Nephron (organoid): ENCODE results near the gene HNRNPL.
A peak's percentile ranks its signal among the peaks of the same experiment; 100 is the strongest.
"Not testable (repeated sequence)": the region's sequence is repeated elsewhere in the genome, so short reads cannot be mapped to it uniquely, and the experiment has no call there.

Experiments used
- H3K27ac Mint-ChIP-seq, 3 experiments: 2 replicates each; pipeline ENCODE4 v1.8.0; 2020; ENCODE audit warnings: mixed read lengths in 3 of 3, mild to moderate bottlenecking in 2 of 3, moderate library complexity in 1 of 3
- H3K27me3 Mint-ChIP-seq: 2 replicates; pipeline ENCODE4 v1.8.0; 2021; ENCODE audit warnings: low read depth, mild to moderate bottlenecking, moderate library complexity, mixed read lengths
- H3K36me3 Mint-ChIP-seq: 2 replicates; pipeline ENCODE4 v1.8.0; 2020; ENCODE audit warnings: low read depth, mixed read lengths
- H3K4me1 Mint-ChIP-seq: 2 replicates; pipeline ENCODE4 v1.8.0; 2020; ENCODE audit warnings: mixed read lengths
- H3K4me3 Mint-ChIP-seq, 3 experiments: 2 replicates each; pipeline ENCODE4 v1.8.0; 2020; ENCODE audit warnings: mild to moderate bottlenecking in 3 of 3, mixed read lengths in 3 of 3, moderate library complexity in 2 of 3
- H3K9me3 Mint-ChIP-seq: 2 replicates; pipeline ENCODE4 v1.8.0; 2020; ENCODE audit warnings: mixed read lengths
- CTCF ChIP-seq, 3 experiments: fragments of 200-600 bp; sonication (generic); IDR thresholded peaks; one replicate each; pipeline ENCODE4 v1.5.0; 2021; ENCODE audit warnings: antibody characterized with exemption in 3 of 3; ENCODE audit not compliant: unreplicated experiment in 3 of 3

Gene HNRNPL

GRCh38 chr19:38816131-38816750, 33.5 kb downstream of the HNRNPL start:
- no peaks in the 10 kb centered on the region for H3K9me3 Mint-ChIP-seq
- TF ChIP-seq CTCF (IDR thresholded peaks at IDR 0.05; ENCODE audit: unreplicated experiment in 3 of 3) = no peak
- peaks cover 47% of the 10 kb centered on the region for H3K36me3 Mint-ChIP-seq
- H3K4me1 Mint-ChIP-seq = peaks cover 17% of the 10 kb centered on the region
- H3K27me3 Mint-ChIP-seq = no peaks in the 10 kb centered on the region
- no peak overlapping the region for H3K4me3 Mint-ChIP-seq
- H3K27ac Mint-ChIP-seq = no peak overlapping the region

GRCh38 chr19:38815059-38816001, 34.5 kb downstream of the HNRNPL start:
- Mint-ChIP-seq H3K9me3 (no peaks in the 10 kb centered on the region), H3K36me3 (peaks cover 37% of the 10 kb centered on the region), H3K4me3 (no peak overlapping the region), H3K4me1 (peaks cover 10% of the 10 kb centered on the region), H3K27ac (no peak overlapping the region), H3K27me3 (no peaks in the 10 kb centered on the region)
- TF ChIP-seq CTCF (IDR thresholded peaks at IDR 0.05; ENCODE audit: unreplicated experiment in 3 of 3) = no peak

- not testable (repeated sequence) for H3K27ac Mint-ChIP-seq, H3K9me3 Mint-ChIP-seq, H3K27me3 Mint-ChIP-seq, H3K4me1 Mint-ChIP-seq, H3K4me3 Mint-ChIP-seq
- peaks cover 28% of the 10 kb centered on the region for H3K36me3 Mint-ChIP-seq
These were observed 35.9 kb downstream of the HNRNPL start for GRCh38 chr19:38813932-38814331.

GRCh38 chr19:38813323-38813722, 36.5 kb downstream of the HNRNPL start:
- Mint-ChIP-seq H3K4me1 (no peaks in the 10 kb centered on the region), H3K27ac (no peak overlapping the region), H3K9me3 (no peaks in the 10 kb centered on the region), H3K36me3 (peaks cover 25% of the 10 kb centered on the region), H3K27me3 (no peaks in the 10 kb centered on the region), H3K4me3 (no peak overlapping the region)
- no peak for TF ChIP-seq CTCF (IDR thresholded peaks at IDR 0.05; ENCODE audit: unreplicated experiment in 3 of 3)

- no peaks in the 10 kb centered on the region for H3K27me3 Mint-ChIP-seq
- no peaks in the 10 kb centered on the region for H3K9me3 Mint-ChIP-seq
- no peak within 1 kb of the TSS for H3K4me3 Mint-ChIP-seq
- H3K36me3 Mint-ChIP-seq = peaks cover 23% of the 10 kb centered on the region
- TF ChIP-seq CTCF (IDR thresholded peaks at IDR 0.05; ENCODE audit: unreplicated experiment in 3 of 3) = no peak
- no peaks in the 10 kb centered on the region for H3K4me1 Mint-ChIP-seq
- H3K27ac Mint-ChIP-seq = peak within 1 kb of the TSS in 2 of 3 experiments; percentile 11 to 51
These were observed 36.9 kb downstream of the HNRNPL start, which contains the start of gene LGALS4 for GRCh38 chr19:38812841-38813320. TSS of gene LGALS4 (minus strand) at chr19:38812945. CDS start at chr19:38812886, 59 bp downstream.

GRCh38 chr19:38812009-38812840, 37.6 kb downstream of the HNRNPL start:
- TF ChIP-seq CTCF (IDR thresholded peaks at IDR 0.05; ENCODE audit: unreplicated experiment in 3 of 3) = no peak
- H3K27ac Mint-ChIP-seq = peak overlapping the region in 2 of 3 experiments; percentile 11 to 51
- H3K36me3 Mint-ChIP-seq = peaks cover 19% of the 10 kb centered on the region
- H3K4me1 Mint-ChIP-seq = peaks cover 6% of the 10 kb centered on the region
- H3K4me3 Mint-ChIP-seq = no peak overlapping the region
- no peaks in the 10 kb centered on the region for H3K9me3 Mint-ChIP-seq
- H3K27me3 Mint-ChIP-seq = no peaks in the 10 kb centered on the region
